ENCODE results near the gene SLC2A5. TPM values are rescaled to one million over a fixed set of nuclear protein-coding genes. Genes with fewer than 3 reads are reported as not detected.

Gene SLC2A5
- total RNA-seq, 1 experiment from 2014 or later = not detected

DNA sequence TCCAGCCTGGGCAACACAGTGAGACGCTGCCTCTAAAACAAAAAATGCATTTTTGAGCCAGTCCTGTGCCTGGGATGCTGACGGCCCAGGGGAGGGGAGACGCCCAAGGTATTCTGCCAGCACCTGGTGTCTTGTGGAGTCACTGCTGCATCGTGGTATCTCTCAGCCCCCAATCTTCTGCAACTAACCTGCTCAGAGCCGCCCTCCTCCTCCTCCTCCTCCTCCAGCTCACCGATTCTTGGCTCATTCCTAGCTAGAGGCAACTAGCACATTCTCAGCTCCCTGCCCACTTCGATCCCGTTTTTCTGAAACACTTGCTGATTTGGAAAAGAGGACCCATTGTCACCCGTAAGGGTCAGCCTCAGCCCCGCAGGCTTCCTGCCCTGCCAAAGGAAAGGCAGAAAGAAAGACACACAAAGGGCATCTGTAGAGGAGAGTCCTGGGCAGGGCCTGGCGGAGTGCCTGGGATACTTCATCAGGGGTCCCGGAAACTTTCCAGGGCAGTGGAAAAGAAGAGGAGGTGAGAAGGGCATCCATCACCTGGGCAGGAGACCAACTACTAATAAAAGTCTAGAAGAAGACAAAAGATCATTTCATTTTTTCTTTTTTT, 38.7 kb upstream of the SLC2A5 start:
- POLR2A ChIA-PET (ENCODE audit: unreplicated experiment) = no interaction called here
- intact Hi-C loops (cut with micrococcal nuclease) = no loop called here

DNA sequence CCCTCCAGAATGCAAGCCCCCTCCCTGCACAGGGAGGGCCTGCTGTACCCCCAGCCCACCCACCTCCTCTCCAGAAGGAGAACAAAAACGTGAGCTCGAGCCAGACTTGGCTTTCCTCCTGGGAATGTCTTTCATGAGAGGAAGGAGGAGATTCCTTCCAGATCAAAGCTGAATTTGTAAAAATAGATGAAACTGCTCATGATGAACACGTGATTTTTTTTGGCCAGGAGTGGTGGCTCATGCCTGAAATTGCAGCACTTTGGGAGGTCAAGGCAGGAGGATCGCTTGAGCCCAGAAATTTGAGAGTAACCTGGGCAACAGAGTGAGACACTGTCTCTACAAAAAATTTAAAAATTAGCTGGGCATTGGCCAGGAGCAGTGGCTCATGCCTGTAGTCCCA, 37.7 kb upstream of the SLC2A5 start:
- H3K36me3 ChIP-seq (ENCODE audit: low read depth, low read length) = no peaks in the 10 kb centered on the region
- ChIA-PET CTCF (no interaction called here), POLR2A (ENCODE audit: unreplicated experiment) (no interaction called here)
- no peak for DNase-seq
- H3K4me1 ChIP-seq (ENCODE audit: insufficient read depth, low read length) = peaks cover 13% of the 10 kb centered on the region
- no peak overlapping the region for H2AFZ ChIP-seq (ENCODE audit: low read length)
- no peaks in the 10 kb centered on the region for H3F3A ChIP-seq (ENCODE audit: low read length, unreplicated experiment)
- no peaks in the 10 kb centered on the region for H3K9me3 ChIP-seq (ENCODE audit: low read length)
- no peaks in the 10 kb centered on the region for H3K27me3 ChIP-seq (ENCODE audit: low read length)
- H3K9ac ChIP-seq (ENCODE audit: low read length) = no peak overlapping the region
- TF ChIP-seq, protein P1, sequence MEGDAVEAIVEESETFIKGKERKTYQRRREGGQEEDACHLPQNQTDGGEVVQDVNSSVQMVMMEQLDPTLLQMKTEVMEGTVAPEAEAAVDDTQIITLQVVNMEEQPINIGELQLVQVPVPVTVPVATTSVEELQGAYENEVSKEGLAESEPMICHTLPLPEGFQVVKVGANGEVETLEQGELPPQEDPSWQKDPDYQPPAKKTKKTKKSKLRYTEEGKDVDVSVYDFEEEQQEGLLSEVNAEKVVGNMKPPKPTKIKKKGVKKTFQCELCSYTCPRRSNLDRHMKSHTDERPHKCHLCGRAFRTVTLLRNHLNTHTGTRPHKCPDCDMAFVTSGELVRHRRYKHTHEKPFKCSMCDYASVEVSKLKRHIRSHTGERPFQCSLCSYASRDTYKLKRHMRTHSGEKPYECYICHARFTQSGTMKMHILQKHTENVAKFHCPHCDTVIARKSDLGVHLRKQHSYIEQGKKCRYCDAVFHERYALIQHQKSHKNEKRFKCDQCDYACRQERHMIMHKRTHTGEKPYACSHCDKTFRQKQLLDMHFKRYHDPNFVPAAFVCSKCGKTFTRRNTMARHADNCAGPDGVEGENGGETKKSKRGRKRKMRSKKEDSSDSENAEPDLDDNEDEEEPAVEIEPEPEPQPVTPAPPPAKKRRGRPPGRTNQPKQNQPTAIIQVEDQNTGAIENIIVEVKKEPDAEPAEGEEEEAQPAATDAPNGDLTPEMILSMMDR (conservative IDR thresholded peaks at IDR 0.05; ENCODE audit: low read depth, low read length) = no peak
- TF ChIP-seq EZH2 (IDR thresholded peaks at IDR 0.05; ENCODE audit: low read length, unreplicated experiment) = no peak
- TF ChIP-seq EZH2phosphoT487 (IDR thresholded peaks at IDR 0.05; ENCODE audit: borderline replicate concordance, low read length) = no peak
- no peak overlapping the region for H3K4me2 ChIP-seq (ENCODE audit: low read length)
- BruUV-seq (replicated peaks) = no TSS peak
- H4K20me1 ChIP-seq (ENCODE audit: low read length) = no peaks in the 10 kb centered on the region
- no peaks in the 10 kb centered on the region for H3K9me2 ChIP-seq (replicated peaks; ENCODE audit: low read length)
- ATAC-seq = no peak
- no peak overlapping the region for H3K27ac ChIP-seq (ENCODE audit: low read length)
- no peaks in the 10 kb centered on the region for H3K79me2 ChIP-seq (ENCODE audit: low read length)
- no peak overlapping the region for H3K4me3 ChIP-seq (ENCODE audit: low read length)
- intact Hi-C loops (cut with micrococcal nuclease) = no loop called here

More for the DNA sequence above, 38.7 kb upstream of the SLC2A5 start:
- H3K79me2 ChIP-seq (ENCODE audit: low read length) = no peaks in the 10 kb centered on the region
- H3F3A ChIP-seq (ENCODE audit: low read length, unreplicated experiment) = no peaks in the 10 kb centered on the region
- H3K27me3 ChIP-seq (ENCODE audit: low read length) = no peaks in the 10 kb centered on the region
- H3K9me2 ChIP-seq (replicated peaks; ENCODE audit: low read length) = no peaks in the 10 kb centered on the region
- no peak overlapping the region for H3K4me3 ChIP-seq (ENCODE audit: low read length)
- no peak for DNase-seq
- no peak for ATAC-seq
- H3K4me2 ChIP-seq (ENCODE audit: low read length) = no peak overlapping the region
- no peak overlapping the region for H2AFZ ChIP-seq (ENCODE audit: low read length)
- H3K9me3 ChIP-seq (ENCODE audit: low read length) = no peaks in the 10 kb centered on the region
- H4K20me1 ChIP-seq (ENCODE audit: low read length) = no peaks in the 10 kb centered on the region
- H3K36me3 ChIP-seq (ENCODE audit: low read depth, low read length) = no peaks in the 10 kb centered on the region
- TF ChIP-seq EZH2phosphoT487 (IDR thresholded peaks at IDR 0.05; ENCODE audit: borderline replicate concordance, low read length) (no peak), EZH2 (IDR thresholded peaks at IDR 0.05; ENCODE audit: low read length, unreplicated experiment) (no peak)
- TF ChIP-seq, protein P1 (conservative IDR thresholded peaks at IDR 0.05; ENCODE audit: low read depth, low read length) = no peak
- H3K27ac ChIP-seq (ENCODE audit: low read length) = no peak overlapping the region
- no peak overlapping the region for H3K9ac ChIP-seq (ENCODE audit: low read length)
- CTCF ChIA-PET = no interaction called here
- no TSS peak for BruUV-seq (replicated peaks)
- peaks cover 22% of the 10 kb centered on the region for H3K4me1 ChIP-seq (ENCODE audit: insufficient read depth, low read length)

DNA sequence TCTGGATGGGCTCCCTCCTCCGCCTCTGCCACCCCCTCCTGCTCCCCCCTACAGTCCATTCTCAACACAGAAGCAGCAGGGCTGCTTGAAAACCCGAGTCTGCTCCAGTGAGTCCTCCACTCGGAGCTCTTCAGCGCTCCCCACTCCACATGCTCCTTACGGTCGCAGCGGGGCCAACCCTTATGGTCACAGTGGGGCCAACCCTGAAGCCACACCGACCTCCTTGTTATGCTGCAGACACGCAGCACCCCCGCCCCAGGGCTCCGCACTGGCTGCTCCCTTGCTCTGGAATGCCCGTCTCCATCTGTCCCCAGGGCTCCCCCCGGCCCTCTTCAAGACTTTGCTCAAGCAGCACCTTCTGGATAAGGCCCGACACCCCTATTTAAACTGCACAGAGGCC, 36.9 kb upstream of the SLC2A5 start:
- ATAC-seq (no peak), DNase-seq (no peak)
- BruUV-seq (replicated peaks) = no TSS peak
- no peaks in the 10 kb centered on the region for H3F3A ChIP-seq (ENCODE audit: low read length, unreplicated experiment)
- ChIA-PET CTCF (no interaction called here), POLR2A (ENCODE audit: unreplicated experiment) (no interaction called here)
- no peaks in the 10 kb centered on the region for H3K36me3 ChIP-seq (ENCODE audit: low read depth, low read length)
- no peaks in the 10 kb centered on the region for H3K9me2 ChIP-seq (replicated peaks; ENCODE audit: low read length)
- H3K79me2 ChIP-seq (ENCODE audit: low read length) = no peaks in the 10 kb centered on the region
- H3K4me2 ChIP-seq (ENCODE audit: low read length) = no peak overlapping the region
- intact Hi-C loops (cut with micrococcal nuclease) = no loop called here
- H3K4me1 ChIP-seq (ENCODE audit: insufficient read depth, low read length) = peaks cover 5% of the 10 kb centered on the region; the same call in 1 of the 2 replicates
- no peaks in the 10 kb centered on the region for H3K9me3 ChIP-seq (ENCODE audit: low read length)
- H3K4me3 ChIP-seq (ENCODE audit: low read length) = no peak overlapping the region
- TF ChIP-seq EZH2phosphoT487 (IDR thresholded peaks at IDR 0.05; ENCODE audit: borderline replicate concordance, low read length) (no peak), EZH2 (IDR thresholded peaks at IDR 0.05; ENCODE audit: low read length, unreplicated experiment) (no peak)
- TF ChIP-seq, protein P1 (conservative IDR thresholded peaks at IDR 0.05; ENCODE audit: low read depth, low read length) = no peak
- no peak overlapping the region for H2AFZ ChIP-seq (ENCODE audit: low read length)
- H4K20me1 ChIP-seq (ENCODE audit: low read length) = no peaks in the 10 kb centered on the region
- no peaks in the 10 kb centered on the region for H3K27me3 ChIP-seq (ENCODE audit: low read length)
- H3K27ac ChIP-seq (ENCODE audit: low read length) = no peak overlapping the region
- no peak overlapping the region for H3K9ac ChIP-seq (ENCODE audit: low read length)

Measured in PC-3 (cell line).